ENCODE measurements around the gene TSN. TPM values are rescaled to one million over a fixed set of nuclear protein-coding genes. Genes with fewer than 3 reads are reported as not detected.
"Not testable (repeated sequence)": the region's sequence is repeated elsewhere in the genome, so short reads cannot be mapped to it uniquely, and the experiment has no call there.

TSN gene
- total RNA-seq, 2 donors from 2014 or later = 71.5 to 79.8 TPM

DNA sequence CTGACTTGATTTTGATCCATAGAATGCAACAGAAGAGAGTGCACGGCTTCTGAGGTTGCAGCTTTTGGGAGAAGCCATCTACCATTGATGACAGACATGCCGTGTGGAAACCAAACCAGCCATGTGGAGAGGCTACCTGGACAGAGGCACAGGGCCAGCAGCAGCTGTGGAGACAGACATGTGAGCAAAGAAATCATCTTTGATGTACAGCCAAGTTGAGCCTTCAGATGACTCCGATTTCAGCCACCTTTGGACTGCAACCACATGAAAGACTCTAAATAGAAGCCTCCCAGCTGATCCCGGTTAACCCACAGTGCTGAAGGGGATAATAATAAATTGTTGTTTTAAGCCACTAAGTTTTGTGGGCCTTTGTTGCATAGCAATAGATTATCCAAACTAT, 54.2 kb downstream of the TSN start:
- H3K9me3 Mint-ChIP-seq = peaks cover 7% of the 10 kb centered on the region
- H3K27ac ChIP-seq (ENCODE audit: low read depth, low read length) = no peak overlapping the region
- H3K4me1 Mint-ChIP-seq = peaks cover 38% of the 10 kb centered on the region
- no peak overlapping the region for H3K9ac ChIP-seq (ENCODE audit: extremely low read depth, low read length, poor library complexity, severe bottlenecking)
- no peaks in the 10 kb centered on the region for H3K36me3 ChIP-seq (ENCODE audit: control insufficient read depth, insufficient read depth, low read length)
- H3K4me3 ChIP-seq (ENCODE audit: low read length) = no peak overlapping the region
- H3K27ac Mint-ChIP-seq = no peak overlapping the region
- H3K9me3 ChIP-seq (ENCODE audit: control insufficient read depth, low read length) = no peaks in the 10 kb centered on the region
- no peaks in the 10 kb centered on the region for H3K27me3 ChIP-seq (ENCODE audit: control insufficient read depth, insufficient read depth, low read length, poor library complexity, severe bottlenecking)
- WGBS, 2 experiments (ENCODE audit: insufficient coverage in 1 of 2, insufficient read length in 1 of 2) = 68 to 71% methylated on average over 4 of the region's 4 CpGs
- H3K36me3 Mint-ChIP-seq (ENCODE audit: low read depth) = no peaks in the 10 kb centered on the region
- no peak overlapping the region for H3K4me3 Mint-ChIP-seq
- H3K4me1 ChIP-seq (ENCODE audit: control insufficient read depth, insufficient read depth, low read length) = peaks cover 5% of the 10 kb centered on the region
- no peaks in the 10 kb centered on the region for H3K27me3 Mint-ChIP-seq (ENCODE audit: insufficient read depth)
- TF ChIP-seq, protein P1, sequence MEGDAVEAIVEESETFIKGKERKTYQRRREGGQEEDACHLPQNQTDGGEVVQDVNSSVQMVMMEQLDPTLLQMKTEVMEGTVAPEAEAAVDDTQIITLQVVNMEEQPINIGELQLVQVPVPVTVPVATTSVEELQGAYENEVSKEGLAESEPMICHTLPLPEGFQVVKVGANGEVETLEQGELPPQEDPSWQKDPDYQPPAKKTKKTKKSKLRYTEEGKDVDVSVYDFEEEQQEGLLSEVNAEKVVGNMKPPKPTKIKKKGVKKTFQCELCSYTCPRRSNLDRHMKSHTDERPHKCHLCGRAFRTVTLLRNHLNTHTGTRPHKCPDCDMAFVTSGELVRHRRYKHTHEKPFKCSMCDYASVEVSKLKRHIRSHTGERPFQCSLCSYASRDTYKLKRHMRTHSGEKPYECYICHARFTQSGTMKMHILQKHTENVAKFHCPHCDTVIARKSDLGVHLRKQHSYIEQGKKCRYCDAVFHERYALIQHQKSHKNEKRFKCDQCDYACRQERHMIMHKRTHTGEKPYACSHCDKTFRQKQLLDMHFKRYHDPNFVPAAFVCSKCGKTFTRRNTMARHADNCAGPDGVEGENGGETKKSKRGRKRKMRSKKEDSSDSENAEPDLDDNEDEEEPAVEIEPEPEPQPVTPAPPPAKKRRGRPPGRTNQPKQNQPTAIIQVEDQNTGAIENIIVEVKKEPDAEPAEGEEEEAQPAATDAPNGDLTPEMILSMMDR (conservative IDR thresholded peaks at IDR 0.05) = no peak
- peak; percentile 33 for DNase-seq

DNA sequence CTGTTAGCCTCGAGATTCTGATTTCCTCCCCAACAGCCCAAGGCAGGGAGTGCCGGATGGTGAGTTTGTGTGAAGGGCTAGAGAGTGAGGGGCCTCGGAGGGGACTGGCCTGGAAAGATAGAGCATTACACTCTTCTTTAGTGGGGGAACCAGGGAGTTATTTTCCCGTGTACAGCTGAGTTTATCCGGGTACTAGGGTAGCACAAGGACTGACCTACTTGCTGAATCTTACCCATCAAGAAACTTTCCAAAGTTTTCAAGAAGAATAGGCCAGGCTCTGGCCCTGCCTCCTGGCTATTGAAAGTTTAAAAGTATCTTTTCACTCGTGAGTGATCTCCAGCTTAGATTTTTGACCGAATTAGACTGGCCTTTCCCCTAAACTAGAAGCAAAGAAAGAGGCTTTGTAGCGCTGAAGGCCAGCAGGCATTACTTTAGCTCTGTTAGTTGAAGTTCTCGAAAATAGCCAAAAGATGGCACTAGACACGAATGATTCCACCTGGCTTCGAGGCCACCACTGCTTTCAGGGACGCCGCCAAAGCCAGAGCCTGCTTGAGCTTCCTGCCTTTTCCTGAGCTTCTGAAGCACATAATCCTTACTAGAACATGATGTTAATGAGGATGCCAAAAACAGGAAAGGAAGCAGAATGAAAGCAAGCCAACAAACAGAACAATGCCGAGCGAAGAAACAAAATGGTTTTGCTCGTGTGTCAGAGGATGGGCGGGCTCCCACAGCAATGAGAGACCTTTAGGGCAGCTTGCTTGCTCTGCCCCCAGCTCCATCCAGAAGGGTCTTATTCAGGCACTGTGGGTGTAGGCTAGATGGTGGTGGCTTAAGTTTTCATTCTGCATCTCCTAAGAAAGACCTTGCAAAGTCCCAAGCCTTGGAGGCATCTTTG, 55.8 kb downstream of the TSN start:
- no peaks in the 10 kb centered on the region for H3K9me3 ChIP-seq (ENCODE audit: control insufficient read depth, low read length)
- Mint-ChIP-seq H3K27me3 (ENCODE audit: insufficient read depth) (no peaks in the 10 kb centered on the region), H3K4me1 (peaks cover 25% of the 10 kb centered on the region), H3K36me3 (ENCODE audit: low read depth) (no peaks in the 10 kb centered on the region), H3K9me3 (peaks cover 7% of the 10 kb centered on the region), H3K27ac (no peak overlapping the region), H3K4me3 (no peak overlapping the region)
- TF ChIP-seq, protein P1 (conservative IDR thresholded peaks at IDR 0.05) = peak; percentile 83
- H3K27ac ChIP-seq (ENCODE audit: low read depth, low read length) = no peak overlapping the region
- no peak overlapping the region for H3K9ac ChIP-seq (ENCODE audit: extremely low read depth, low read length, poor library complexity, severe bottlenecking)
- 40 to 58% methylated on average over 6 to 17 of the region's 17 CpGs for WGBS, 2 experiments (ENCODE audit: insufficient coverage in 1 of 2, insufficient read length in 1 of 2)
- H3K27me3 ChIP-seq (ENCODE audit: control insufficient read depth, insufficient read depth, low read length, poor library complexity, severe bottlenecking) = no peaks in the 10 kb centered on the region
- H3K4me3 ChIP-seq (ENCODE audit: low read length) = no peak overlapping the region
- H3K36me3 ChIP-seq (ENCODE audit: control insufficient read depth, insufficient read depth, low read length) = no peaks in the 10 kb centered on the region
- H3K4me1 ChIP-seq (ENCODE audit: control insufficient read depth, insufficient read depth, low read length) = peaks cover 2% of the 10 kb centered on the region
- DNase-seq = peak; percentile 85

DNA sequence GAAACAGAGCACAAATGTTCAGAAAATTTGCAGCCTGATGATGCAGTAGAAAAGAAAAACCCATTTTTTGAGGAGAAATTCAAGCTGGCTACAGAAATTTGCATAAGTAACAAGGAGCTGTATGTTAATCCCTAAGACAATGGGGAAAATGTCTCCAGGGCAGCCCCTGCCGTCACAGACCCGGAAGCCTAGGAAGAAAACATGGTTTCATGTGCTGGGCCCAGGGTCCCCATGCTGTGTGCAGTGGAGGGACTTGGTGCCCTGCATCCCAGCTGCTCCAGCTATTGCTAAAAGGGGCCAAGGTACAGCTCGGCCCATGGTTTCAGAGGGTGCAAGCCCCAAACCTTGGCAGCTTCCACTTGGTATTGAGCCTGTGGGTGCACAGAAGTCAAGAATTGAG, 57.6 kb downstream of the TSN start:
- H3K9me3 ChIP-seq (ENCODE audit: control insufficient read depth, low read length); H3K27ac Mint-ChIP-seq; H3K27me3 Mint-ChIP-seq (ENCODE audit: insufficient read depth); H3K4me3 ChIP-seq (ENCODE audit: low read length); H3K36me3 ChIP-seq (ENCODE audit: control insufficient read depth, insufficient read depth, low read length); H3K27me3 ChIP-seq (ENCODE audit: control insufficient read depth, insufficient read depth, low read length, poor library complexity, severe bottlenecking); H3K27ac ChIP-seq (ENCODE audit: low read depth, low read length); H3K4me3 Mint-ChIP-seq; H3K36me3 Mint-ChIP-seq (ENCODE audit: low read depth); H3K9ac ChIP-seq (ENCODE audit: extremely low read depth, low read length, poor library complexity, severe bottlenecking); H3K4me1 ChIP-seq (ENCODE audit: control insufficient read depth, insufficient read depth, low read length): not testable (repeated sequence)
- Mint-ChIP-seq H3K4me1 (peaks cover 25% of the 10 kb centered on the region), H3K9me3 (peaks cover 18% of the 10 kb centered on the region)
- peak; percentile 71 for DNase-seq
- 70 to 73% methylated on average over 2 to 3 of the region's 3 CpGs for WGBS, 2 experiments (ENCODE audit: insufficient coverage in 1 of 2, insufficient read length in 1 of 2)
